ENCODE results near the gene AHNAK.
"Not testable (repeated sequence)": the region's sequence is repeated elsewhere in the genome, so short reads cannot be mapped to it uniquely, and the experiment has no call there.

The AHNAK gene

DNA sequence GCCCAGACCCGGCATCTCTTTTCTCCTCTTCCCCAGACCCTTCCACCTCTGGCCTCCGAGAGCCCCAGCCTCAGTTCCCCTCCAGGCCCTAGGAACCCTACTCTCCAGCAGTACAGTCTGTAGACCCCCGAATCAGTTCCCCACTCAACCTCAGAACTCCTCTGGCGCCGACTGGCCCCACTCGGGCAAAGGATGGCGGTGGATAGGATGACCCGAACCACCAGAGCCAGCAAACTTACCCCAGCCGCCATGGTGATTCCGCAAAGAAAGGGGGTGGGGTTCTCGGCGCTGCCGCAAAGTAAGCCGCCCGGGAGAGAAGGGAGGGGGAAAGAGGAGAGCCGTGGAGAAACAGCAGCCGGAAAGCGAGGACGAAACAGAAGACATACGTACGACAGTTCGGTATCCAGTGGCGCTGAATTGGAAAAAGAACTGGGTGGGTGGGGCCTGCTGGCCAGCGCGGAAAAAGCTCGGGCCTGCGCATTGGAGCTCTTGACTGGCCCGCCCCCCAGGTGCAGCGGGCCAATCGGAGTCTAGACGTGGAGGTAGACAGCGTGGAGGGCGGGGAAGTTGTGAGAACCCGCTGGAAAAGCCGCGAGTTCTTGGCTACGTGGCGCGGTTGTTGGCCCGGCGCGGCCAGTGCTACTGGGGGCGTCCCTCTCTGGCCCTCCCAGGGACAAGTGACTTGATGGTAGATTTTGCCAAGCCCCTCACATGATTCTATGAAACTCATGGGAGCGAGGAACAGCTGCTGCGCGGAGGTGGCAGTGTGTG lies 27.2 kb upstream of the AHNAK start, which contains the start of gene EEF1G:
Gene EEF1G (minus strand): TSS at position 300 of the 771 bp plus-strand sequence. CDS start 49 bp downstream, at position 251.
- DNase-seq (ENCODE audit: low read depth in 1 of 2, low spot score in 1 of 2): peak; percentile 92 to 97

DNA sequence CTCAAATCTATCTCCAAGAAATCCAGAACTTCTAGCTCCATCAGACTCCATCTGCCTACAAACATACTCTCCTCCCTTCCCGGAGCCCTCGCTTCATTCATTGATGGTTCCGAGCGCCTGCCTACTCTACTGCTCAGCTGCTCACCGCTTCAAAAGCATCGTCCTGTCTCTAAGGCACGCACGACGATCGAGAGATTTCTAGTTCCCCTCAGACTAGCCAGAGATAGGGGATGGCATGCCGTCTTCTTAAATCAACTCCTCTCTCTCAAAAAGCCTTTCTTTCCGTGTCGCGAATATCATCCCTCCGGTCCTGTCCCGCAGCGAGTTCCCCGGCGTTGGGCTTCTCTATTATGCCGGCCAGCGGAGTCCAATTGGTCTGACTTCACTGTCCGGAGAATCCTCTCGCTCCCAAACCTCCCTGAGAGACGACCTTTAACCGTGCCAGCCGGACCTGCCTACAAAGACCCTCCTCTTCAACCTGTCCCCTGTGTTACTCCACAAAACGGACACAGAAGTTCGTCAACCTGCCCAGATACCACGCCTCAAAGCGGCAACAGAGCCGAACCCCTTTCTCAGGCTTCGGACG lies 26.5 kb upstream of the AHNAK start:
- no peak for DNase-seq (ENCODE audit: low read depth in 1 of 2, low spot score in 1 of 2)

DNA sequence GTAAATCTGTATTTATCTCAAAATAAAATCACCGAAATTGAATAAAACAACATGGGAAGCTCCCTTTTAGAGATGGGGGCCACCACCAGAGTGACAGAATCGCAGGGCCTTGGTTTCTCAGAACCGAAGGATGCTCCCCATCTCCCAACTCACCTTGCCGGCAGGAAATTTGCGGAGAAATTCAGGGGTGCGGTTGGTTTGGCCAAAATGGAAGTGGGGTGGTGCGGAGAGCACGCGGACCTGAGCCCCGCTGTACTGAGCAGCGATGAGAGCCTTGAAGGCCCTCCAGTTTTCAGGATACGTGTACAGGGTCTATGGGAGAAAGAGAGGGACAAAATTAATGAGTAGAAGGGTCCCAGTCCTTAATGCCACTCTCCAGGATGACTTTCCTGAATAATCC lies 25.8 kb upstream of the AHNAK start:
- no peak for DNase-seq (ENCODE audit: low read depth in 1 of 2, low spot score in 1 of 2)

DNA sequence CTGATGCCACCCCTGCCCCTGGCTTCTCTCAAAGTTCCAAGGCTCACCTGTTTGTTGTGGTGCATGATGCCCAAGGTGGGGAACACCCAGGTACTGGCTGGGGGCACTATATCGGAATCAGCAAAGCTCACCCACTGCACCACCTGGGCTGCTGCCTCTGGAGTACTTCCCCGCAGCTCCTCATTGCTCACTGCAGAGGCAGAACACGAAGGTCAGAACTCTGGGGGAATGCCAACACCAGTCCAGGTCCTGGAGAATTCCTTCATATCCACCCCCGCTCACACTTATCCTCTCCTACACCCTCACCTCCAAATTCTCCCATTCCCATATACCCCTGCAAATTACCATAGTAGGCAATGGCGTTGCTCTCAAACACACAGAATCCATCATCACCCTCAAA lies 24.9 kb upstream of the AHNAK start:
- not testable (repeated sequence) for DNase-seq (ENCODE audit: low read depth in 1 of 2, low spot score in 1 of 2)

DNA sequence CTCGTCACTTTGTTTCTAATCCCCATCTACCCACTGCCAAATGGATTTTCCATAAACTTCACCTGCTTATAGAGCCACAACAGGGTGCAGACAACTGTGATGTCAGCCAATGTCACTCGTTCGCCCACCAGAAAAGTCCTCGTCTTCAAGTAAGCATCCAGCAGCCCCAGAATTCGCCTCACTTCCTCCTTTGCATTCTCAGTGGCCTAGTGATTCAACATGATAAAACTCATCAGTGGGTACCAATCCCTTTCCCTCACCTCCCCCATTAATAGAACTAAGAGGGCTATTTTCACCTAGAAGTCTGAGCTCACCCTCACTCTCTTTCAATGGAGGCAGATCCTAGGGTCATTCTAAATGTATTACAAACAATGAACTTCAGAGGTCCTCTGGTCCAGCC lies 24.3 kb upstream of the AHNAK start:
- DNase-seq (ENCODE audit: low read depth in 1 of 2, low spot score in 1 of 2): not testable (repeated sequence)

DNA sequence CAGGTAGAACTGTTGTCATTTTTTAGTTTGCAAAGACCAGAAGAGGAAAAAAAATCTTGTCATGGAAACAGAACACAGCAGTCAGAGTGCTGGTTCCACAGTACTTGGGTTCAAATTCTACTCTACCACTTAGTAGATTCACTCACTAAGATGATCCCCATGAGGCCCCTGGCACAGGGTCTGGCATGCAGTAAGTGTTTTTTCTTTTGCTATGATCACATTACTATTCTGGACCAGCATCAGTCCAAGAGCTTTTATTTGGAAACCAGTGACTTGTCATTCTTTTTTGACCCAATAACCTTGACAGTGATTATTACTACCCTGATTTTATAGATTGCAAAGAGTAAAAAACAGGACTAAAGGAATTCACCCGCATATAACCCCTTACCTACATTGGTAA lies 23.0 kb upstream of the AHNAK start:
- DNase-seq (ENCODE audit: low read depth in 1 of 2, low spot score in 1 of 2): no peak

DNA sequence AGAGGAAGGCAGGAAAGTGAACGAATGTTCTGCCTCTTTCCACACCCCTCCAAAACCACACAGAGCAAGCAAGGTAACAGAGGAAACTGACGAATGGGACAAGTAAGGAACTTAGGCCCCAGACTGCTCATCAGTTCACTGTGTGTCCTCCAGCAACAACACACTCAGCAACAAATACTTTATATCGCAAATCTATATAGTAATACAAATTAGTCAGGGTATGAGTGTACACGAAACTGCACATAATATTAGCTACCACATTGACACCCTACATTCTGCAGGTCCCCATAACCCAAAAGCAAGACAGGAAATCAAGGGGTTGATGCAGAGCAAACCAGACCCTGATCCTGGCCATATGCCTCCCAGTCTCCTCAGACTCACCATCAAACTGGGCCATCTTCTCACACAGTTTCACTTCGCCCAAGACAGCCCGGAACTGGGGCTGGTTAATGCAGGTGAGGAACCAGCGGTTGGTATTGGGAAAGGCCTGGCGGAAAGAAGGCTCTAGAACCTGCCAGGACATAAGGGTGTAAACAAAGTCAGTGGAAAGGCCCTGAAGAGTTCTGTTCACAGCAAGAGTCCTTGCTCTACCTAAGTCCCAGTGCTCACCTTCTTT lies 20.5 kb upstream of the AHNAK start:
- DNase-seq (ENCODE audit: low read depth in 1 of 2, low spot score in 1 of 2): no peak

DNA sequence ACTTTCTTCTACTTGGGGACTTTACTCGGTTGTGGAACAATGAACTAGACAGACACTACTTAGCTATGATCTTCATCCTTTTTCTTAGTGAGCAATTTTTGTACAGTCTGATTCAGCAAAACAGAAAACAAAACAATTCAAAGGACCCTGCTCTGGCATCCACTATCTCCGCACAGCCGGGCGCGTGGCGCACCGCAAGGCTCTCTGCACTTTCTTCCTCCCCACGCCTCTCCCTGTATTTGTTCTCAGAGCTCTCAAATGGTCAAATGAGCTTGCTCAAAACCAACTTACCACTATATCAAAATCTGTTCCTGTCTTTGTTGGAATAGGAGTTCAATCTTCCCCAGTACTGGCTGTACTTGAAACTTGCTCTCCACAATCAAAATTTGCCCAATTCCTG lies 19.6 kb upstream of the AHNAK start:
- DNase-seq (ENCODE audit: low read depth in 1 of 2, low spot score in 1 of 2): no peak

DNA sequence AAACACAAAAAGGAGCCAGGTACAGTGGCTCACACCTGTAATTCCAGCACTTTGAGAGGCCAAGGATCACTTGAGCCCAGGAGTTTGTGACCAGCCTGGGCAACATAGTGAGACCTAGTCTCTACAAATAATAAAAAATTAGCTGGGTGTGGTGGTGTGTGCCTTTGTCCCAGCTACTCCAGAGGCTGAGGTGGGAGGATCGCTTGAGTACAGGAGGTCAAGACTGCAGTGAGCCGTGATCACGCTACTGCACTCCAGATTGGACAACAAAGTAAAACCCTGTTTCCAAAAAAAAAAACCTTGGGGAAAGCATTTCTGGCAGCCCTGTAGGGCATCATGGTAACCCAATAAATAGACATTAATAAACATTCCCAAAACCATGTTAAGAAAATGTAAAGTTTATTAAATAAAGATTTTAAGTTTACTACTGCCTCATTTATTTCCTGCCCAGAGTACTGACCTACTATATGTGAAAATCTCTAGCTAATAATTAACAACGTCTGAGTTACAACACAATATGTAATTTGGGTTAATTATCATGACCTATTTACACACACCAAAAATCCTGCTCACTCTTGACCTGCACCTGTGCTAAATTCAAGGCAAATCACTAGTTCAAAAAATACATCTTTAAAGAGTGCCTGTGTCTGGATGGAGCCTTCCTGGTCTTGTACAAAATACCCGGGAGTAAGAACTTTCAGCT lies 18.6 kb upstream of the AHNAK start:
- DNase-seq (ENCODE audit: low read depth in 1 of 2, low spot score in 1 of 2): no peak

DNA sequence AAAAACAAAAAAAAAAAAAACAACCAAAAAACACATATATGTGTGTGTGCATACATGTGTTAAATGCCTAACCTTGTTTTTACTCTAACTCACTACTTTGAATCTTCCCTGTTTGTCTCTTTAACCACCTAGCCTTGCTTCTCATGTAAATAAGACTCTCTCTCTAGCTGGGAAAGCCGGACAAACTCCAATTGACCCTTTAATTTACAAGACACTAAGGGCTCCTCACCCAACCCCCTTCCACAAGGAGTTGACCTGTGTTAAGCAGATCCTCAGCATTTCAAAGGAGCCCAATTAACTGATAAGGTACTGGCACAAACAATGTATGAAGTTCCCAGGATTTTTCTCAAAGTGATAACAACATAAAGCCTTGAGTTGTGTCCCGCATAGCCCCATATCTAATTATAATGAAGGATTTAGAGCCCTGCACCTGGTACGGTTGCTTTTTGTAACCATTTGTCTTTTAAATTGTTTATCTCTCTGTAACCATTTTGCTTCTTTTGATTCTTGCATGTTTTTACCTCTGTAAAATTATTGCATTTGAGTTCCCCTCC lies 15.1 kb upstream of the AHNAK start:
- not testable (repeated sequence) for DNase-seq (ENCODE audit: low read depth in 1 of 2, low spot score in 1 of 2)

DNA sequence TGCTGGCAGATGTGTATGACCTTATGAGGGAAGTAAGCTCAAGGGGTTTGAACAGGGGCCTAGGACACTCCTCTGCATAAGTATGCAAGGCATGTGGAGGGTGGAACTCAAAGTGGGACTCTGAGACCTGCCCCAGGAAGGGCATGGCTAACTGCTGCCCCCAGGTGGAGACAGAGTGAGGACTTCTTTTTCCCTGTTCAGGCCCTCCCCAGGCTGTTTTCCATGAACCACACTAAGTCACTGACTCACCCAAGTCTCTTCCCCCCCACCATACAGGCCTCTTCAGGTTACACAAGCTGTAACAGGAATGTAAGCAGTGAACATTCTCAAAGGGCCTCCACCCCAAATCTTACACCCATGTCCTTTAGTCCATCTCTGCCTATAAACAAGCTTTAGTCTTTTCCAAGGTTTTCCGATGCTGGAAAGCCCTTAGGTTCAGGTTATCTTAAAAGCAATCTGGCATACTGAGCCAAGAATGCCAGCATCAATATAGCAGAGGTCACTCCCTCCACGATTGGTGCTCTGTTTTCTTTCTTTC lies 14.0 kb upstream of the AHNAK start:
- DNase-seq (ENCODE audit: low read depth in 1 of 2, low spot score in 1 of 2): peak in 1 of 2 donors; percentile 66

DNA sequence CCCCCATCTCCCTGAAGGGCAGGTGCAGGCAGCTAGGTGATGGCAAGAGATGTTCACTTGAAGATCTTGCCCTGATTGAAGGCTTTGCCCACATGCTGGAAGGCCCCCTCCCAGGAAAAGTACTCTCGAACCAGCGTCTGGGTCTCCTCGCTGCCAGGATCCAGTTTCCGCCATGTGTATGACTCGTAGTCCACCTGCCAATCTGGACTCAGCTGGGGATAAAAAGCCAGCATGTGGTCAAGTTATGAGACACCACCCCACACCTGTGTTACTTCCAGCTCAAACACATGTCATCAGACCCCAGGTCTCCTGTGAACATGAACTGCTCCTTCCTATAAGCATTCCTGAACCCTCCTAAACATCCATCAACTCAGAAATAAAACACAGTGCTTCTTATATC lies 13.0 kb upstream of the AHNAK start:
- not testable (repeated sequence) for DNase-seq (ENCODE audit: low read depth in 1 of 2, low spot score in 1 of 2)

DNA sequence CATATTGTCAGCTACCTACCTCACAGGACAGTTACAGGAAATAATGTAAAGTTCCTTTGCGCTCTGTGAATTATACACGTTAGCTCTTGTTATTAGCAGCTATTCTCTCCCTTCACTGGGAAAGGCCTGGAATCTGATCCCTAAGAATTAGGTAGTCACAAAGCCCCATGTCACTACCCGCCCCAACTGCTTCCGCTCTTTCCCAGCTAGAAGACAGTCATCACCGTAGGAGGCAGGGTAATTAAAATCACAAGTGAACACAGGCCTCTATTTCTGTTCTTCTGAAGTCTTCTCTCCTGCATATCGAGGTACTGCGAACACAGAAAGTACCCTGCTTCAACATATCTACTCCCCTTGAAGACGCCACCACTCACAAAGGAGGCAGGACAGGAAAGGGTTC lies 12.6 kb upstream of the AHNAK start:
- DNase-seq (ENCODE audit: low read depth in 1 of 2, low spot score in 1 of 2): no peak

DNA sequence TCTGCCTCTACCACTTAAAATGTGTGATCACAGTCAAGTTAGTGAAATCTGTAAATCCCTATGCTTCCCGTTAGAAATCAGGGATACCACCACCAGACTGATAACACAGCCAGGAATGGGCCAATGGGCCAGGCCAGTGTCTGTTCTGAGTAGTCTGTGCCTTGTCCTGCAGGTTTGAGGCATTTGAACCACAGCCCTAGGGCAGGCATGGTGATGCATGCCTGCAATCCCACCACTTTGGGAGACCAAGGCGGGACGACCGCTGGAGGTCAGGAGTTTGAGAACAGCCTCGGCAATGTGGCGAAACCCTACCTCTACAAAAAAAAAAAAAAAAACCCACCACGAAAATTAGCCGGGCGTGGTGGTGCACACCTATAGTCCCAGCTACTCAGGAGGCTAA lies 12.1 kb upstream of the AHNAK start:
- no peak for DNase-seq (ENCODE audit: low read depth in 1 of 2, low spot score in 1 of 2)

DNA sequence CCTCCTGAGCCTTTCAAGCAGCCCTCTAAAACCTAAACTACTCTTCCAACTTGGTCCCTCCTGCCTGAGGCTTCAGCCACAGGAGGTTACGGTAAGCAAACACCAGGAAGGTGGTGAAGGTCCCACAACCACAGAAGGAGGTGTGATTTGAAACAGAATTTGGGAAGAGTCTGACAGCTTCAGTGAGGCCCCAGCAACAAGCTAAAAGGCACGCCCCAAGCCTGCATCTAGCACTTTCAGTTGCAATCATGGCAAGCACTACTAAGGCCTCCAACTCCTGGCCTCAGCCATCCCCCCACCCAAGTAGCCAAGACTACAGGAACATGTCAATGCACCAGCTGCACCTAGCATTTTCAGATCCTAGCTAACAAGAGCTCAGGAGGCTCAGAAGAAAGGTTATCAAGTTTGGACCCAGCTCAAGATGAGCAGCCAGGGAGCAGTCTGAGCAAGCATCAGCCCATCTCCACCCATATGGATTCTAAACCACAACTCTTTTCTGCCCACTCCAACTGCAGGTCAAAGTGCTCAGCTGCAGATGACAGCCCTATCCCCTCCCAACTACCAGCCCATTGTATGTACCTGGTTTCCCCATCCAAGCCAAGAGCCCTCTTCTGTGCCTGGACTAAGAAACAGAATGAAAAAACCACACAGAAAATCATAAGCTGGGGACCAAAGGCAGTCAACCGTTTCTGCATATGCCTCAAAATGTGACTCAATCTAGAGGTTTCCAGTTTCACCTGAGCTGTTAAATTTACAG lies 10.4 kb upstream of the AHNAK start:
- DNase-seq (ENCODE audit: low read depth in 1 of 2, low spot score in 1 of 2): no peak

DNA sequence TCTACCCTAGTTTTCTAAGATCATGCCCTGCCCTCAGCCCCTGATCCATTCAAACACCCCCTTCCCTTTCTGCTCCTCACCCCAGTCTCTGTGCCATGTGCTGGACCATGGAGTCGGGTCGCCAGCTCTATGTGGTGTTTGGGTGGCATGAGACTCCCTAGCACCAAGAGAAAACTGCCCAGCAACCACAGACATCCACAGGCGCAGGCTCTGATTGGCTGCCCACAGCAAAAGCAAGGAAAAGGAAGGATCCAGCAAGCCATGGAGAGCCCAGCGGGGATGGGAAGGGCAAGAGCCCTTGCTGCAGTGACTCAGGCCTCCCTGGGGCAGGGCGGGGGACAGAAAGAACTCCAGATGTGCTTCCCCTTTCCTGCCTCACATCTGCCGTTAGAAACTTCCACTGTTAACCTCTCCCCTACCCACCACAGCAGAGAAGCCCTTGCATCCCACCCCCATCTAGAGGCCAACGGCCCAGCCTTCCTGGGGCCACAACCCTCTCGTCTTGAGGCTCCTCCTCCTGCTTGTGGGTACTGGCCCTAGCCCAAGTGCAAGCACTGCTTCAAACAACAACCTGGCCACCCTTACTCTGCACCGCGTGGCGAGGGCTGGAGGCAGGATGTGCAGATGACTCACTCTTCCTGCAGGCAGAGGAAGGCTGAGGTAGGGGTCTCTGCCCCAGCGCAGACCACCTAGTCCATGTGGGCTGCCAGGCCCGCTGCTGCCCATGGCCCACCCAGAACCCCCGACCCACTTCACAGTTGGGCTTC lies 9.7 kb upstream of the AHNAK start:
- peak in 1 of 2 donors; percentile 78 for DNase-seq (ENCODE audit: low read depth in 1 of 2, low spot score in 1 of 2)

DNA sequence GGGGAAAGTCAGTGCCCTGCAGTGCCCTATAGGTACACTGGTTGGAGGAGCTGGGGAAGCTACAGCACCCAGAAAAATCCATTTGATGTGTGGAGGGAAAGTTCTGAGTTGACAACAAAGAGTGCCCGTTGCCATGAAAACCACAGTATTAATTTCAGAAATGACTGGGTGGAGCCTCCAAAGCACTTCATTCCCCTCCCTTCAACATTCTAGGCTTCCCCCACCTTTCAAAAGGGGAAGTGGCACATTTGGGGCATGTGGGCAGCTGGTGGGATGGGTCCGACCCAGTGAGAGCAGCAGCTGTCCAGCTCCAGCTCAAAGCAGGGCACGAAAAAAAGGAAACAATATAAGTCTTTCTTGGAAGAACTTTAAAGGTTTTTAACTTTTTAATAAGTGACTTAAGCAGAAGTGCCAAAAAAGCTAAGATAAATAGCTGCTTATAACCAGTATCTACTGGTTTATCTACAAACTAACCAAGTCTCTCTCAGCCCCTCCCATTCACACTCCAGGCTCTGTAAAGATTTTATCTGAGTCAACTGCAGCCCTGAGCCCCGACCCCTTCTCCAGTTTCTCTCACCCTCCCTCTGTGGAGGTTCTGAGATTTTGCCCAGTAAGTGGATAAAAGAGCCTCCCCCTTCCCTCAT lies 9.0 kb upstream of the AHNAK start:
- DNase-seq (ENCODE audit: low read depth in 1 of 2, low spot score in 1 of 2): no peak

DNA sequence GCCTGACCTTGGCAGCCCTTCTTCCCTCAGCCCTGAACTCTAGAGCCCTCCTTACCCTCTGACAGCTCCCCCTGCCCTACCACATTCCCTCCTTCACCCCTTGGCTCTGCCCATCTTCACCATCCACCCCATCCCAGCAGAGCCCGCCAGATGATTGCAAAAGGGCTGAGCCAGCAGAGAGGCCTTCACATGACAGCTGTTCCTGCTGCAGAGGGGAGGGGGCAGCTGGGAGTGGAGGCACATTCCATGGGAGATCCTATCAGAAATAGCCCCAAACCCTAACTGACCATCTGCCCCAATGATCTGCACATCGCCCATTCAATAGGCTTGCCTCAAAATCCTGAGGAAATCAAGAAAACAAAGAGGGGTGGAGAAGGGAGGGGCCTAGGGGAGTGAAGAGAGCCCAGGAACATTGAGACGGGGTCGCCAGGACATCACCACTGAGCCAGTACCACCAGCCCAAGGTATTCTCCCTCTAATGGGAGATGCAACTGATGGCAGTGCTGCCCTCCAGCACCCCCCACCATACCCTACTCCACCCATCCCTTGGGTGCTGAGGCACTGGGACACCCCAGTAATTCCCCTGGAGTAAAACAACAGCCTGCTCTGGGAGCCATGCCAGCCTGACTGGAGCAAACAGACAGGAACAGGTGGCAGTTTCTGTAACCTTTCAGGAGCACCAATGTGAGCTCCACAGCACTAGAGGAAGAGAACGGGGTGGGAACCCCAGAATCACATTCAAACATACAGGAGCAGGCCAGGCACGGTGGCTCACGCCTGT lies 8.0 kb upstream of the AHNAK start:
- DNase-seq (ENCODE audit: low read depth in 1 of 2, low spot score in 1 of 2): no peak

Data from activated T-helper 1 cell treated with anti-CD3 and anti-CD28 coated beads, Interleukin-2, amount 50 U/mL, for 16 hours (primary cell).